GM12878 (cell line): ENCODE measurements around the gene NFIX. TPM values are rescaled to one million over a fixed set of nuclear protein-coding genes. Genes with fewer than 3 reads are reported as not detected.

Experiments
- BACH1 ChIP-seq: fragments of 450-650 bp; IDR thresholded peaks from 2 replicates; pipeline ENCODE4 v1.6.1; 2017; ENCODE audit warnings: mild to moderate bottlenecking, borderline replicate concordance
- DPF2 ChIP-seq: fragments of 450-650 bp; IDR thresholded peaks from 2 replicates; pipeline ENCODE4 v1.6.1; 2017; ENCODE audit warnings: mild to moderate bottlenecking
- FOXM1 ChIP-seq: IDR thresholded peaks from 2 replicates; pipeline ENCODE4 v1.6.1; 2012; ENCODE audit warnings: low read depth, mild to moderate bottlenecking, inconsistent platforms, low read length, moderate library complexity
- GATAD2B ChIP-seq: fragments of 450-650 bp; conservative IDR thresholded peaks from 2 replicates; pipeline ENCODE4 v1.6.1; 2017; ENCODE audit warnings: low read depth, mild to moderate bottlenecking, moderate library complexity
- HDAC2 ChIP-seq: fragments of 200-600 bp; sonication (generic); IDR thresholded peaks from 2 replicates; pipeline ENCODE4 v1.6.1; 2017
- KLF5 ChIP-seq: fragments of 450-650 bp; IDR thresholded peaks from 2 replicates; pipeline ENCODE4 v1.6.1; 2014; ENCODE audit warnings: mild to moderate bottlenecking; ENCODE audit not compliant: partially characterized antibody
- MXI1 ChIP-seq: fragments of 150-350 bp; IDR thresholded peaks from 2 replicates; pipeline ENCODE4 v1.6.1; 2011; ENCODE audit warnings: low read depth, mild to moderate bottlenecking, inconsistent platforms, low read length, improper control_type of control experiment
- NFYB ChIP-seq: IDR thresholded peaks from 2 replicates; pipeline ENCODE4 v1.6.1; 2011; ENCODE audit warnings: low read depth, mild to moderate bottlenecking, low read length, improper control_type of control experiment, moderate library complexity; ENCODE audit not compliant: insufficient read depth
- NR2C2 ChIP-seq: IDR thresholded peaks from 2 replicates; pipeline ENCODE4 v1.6.1; 2011; ENCODE audit warnings: borderline replicate concordance, low read depth; ENCODE audit not compliant: control insufficient read depth, insufficient read length
- PML ChIP-seq: IDR thresholded peaks from 2 replicates; pipeline ENCODE4 v1.6.1; 2012; ENCODE audit warnings: low read length, inconsistent platforms
- POLR2AphosphoS5 ChIP-seq: IDR thresholded peaks from 2 replicates; pipeline ENCODE4 v1.6.1; 2011; ENCODE audit warnings: mild to moderate bottlenecking, low read length, inconsistent platforms
- POU2F2 ChIP-seq: IDR thresholded peaks from 3 replicates; pipeline ENCODE4 v1.6.1; 2011; ENCODE audit warnings: low read depth, mild to moderate bottlenecking, low read length, borderline replicate concordance
- SIX5 ChIP-seq: IDR thresholded peaks from 2 replicates; pipeline ENCODE4 v1.6.1; 2011; ENCODE audit warnings: mild to moderate bottlenecking, low read depth, low read length, moderate library complexity; ENCODE audit not compliant: severe bottlenecking
- ZBTB4 ChIP-seq: fragments of 450-650 bp; formaldehyde crosslinking; IDR thresholded peaks from 2 replicates; pipeline ENCODE4 v1.4.0; 2022; ENCODE audit warnings: mild to moderate bottlenecking, moderate library complexity
- ZNF217 ChIP-seq: fragments of 450-650 bp; IDR thresholded peaks from 2 replicates; pipeline ENCODE4 v1.6.1; 2017; ENCODE audit warnings: antibody characterized with exemption, mild to moderate bottlenecking
- ZNF384 ChIP-seq: IDR thresholded peaks from 2 replicates; pipeline ENCODE4 v1.6.1; 2012; ENCODE audit warnings: low read depth, mild to moderate bottlenecking, low read length, improper control_type of control experiment, borderline replicate concordance
- polyA plus RNA-seq, 11 experiments: library from polyadenylated mRNA; depleted of rRNA in 4 of 11; unstranded in 6 of 11; stranded (reverse) in 5 of 11; fragments of >200 nt; fragmentation: Nextera tagmentation in 4 of 11; fragmentation: Illumina TruSeq in 1 of 11; extraction: Ambion mirVana in 4 of 11; extraction: Trizol in 1 of 11; gene quantifications; 1 replicate in 1 of 11; 2 replicates in 10 of 11; pipeline versions ENCODE4 v1.2.1 to v1.2.3, GENCODE V29; 2011 to 2016; ENCODE audit warnings: inconsistent platforms in 2 of 11, missing spikeins in 2 of 11, low read depth in 1 of 11
- total RNA-seq, 4 experiments: library from RNA; depleted of rRNA in 3 of 4; stranded (reverse); fragments of >200 nt in 3 of 4; fragmentation: Illumina TruSeq in 1 of 4; extraction: Trizol in 1 of 4; gene quantifications; 2 replicates each; pipeline versions ENCODE4 v1.2.1 to v1.2.3, GENCODE V29; 2013 to 2021
- TF ChIP-seq, protein P1 (sequence below): IDR thresholded peaks from 2 replicates; pipeline ENCODE4 v1.6.1; 2012; ENCODE audit warnings: low read length, inconsistent platforms
- TF ChIP-seq, protein P2 (sequence below): fragments of 450-650 bp; IDR thresholded peaks from 2 replicates; pipeline ENCODE4 v1.6.1; 2017; ENCODE audit warnings: mild to moderate bottlenecking, low read depth, inconsistent platforms; ENCODE audit not compliant: poor library complexity, severe bottlenecking
- TF ChIP-seq, protein P3 (sequence below): IDR thresholded peaks from 2 replicates; pipeline ENCODE4 v1.6.1; 2012; ENCODE audit warnings: low read depth, low read length, improper control_type of control experiment
- TF ChIP-seq, protein P4 (sequence below): fragments of 450-650 bp; IDR thresholded peaks from 2 replicates; pipeline ENCODE4 v1.6.1; 2017; ENCODE audit warnings: borderline replicate concordance

Gene NFIX
- total and polyA plus RNA-seq, 10 of the 15 experiments (the other 5 are each of a cell fraction or from before 2014, with no cell fraction given): 0.02 to 2.2 (median 0.28) TPM

DNA sequence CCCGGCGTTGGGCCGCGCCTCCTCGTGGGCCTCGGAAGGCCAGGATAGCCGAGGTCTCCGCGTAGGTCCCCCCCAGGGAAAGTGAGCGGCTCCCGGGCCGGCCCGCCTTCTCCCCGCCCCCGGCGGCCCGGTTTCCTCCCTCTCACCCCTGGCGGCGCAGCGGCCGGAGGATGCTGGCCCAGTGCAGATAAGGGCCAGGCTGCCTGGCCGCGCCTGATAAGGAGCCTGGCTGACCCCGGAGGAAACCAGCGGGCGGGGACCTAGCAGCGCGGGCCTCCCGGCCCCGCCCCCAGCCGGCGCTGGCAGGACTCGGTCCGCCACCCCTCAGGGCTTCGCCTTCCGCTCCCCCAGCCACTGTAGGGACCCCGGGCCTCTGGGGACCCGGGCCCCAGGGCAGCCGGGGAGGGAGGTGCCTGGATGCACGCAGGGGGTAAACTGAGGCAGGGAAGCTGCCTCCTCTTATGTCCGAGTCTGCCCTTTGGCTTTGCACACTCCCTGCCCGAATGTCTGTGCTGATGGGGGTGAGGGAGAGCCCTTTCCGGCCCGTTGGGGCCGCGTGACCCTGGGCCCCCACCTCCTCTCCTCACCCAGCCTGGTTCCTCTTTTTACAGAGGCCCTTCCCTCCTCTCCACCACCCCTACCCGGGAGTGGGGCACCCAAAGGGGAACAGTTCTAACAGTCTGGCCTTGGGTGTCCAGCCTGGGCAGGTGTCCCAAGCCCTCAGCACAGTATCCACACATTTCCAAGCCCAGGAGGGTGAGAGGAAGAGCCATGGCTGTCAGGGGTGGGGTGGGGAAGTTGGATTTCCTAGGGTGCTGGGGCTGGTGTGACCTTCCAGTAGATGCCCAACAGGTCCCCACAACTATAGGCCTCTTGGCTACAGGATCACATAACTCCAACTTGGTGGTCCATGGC, 107.6 kb downstream of the NFIX start, which contains the start of gene LYL1 (continued):
- TF ChIP-seq, protein P1, sequence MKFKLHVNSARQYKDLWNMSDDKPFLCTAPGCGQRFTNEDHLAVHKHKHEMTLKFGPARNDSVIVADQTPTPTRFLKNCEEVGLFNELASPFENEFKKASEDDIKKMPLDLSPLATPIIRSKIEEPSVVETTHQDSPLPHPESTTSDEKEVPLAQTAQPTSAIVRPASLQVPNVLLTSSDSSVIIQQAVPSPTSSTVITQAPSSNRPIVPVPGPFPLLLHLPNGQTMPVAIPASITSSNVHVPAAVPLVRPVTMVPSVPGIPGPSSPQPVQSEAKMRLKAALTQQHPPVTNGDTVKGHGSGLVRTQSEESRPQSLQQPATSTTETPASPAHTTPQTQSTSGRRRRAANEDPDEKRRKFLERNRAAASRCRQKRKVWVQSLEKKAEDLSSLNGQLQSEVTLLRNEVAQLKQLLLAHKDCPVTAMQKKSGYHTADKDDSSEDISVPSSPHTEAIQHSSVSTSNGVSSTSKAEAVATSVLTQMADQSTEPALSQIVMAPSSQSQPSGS: no peak
- TF ChIP-seq, protein P2, sequence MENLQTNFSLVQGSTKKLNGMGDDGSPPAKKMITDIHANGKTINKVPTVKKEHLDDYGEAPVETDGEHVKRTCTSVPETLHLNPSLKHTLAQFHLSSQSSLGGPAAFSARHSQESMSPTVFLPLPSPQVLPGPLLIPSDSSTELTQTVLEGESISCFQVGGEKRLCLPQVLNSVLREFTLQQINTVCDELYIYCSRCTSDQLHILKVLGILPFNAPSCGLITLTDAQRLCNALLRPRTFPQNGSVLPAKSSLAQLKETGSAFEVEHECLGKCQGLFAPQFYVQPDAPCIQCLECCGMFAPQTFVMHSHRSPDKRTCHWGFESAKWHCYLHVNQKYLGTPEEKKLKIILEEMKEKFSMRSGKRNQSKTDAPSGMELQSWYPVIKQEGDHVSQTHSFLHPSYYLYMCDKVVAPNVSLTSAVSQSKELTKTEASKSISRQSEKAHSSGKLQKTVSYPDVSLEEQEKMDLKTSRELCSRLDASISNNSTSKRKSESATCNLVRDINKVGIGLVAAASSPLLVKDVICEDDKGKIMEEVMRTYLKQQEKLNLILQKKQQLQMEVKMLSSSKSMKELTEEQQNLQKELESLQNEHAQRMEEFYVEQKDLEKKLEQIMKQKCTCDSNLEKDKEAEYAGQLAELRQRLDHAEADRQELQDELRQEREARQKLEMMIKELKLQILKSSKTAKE: no peak
- TF ChIP-seq ZNF384: no peak
- peak; percentile 80 for TF ChIP-seq GATAD2B
- TF ChIP-seq HDAC2: no peak
- TF ChIP-seq FOXM1: no peak
- TF ChIP-seq DPF2: peak; percentile 88
- TF ChIP-seq, protein P3, sequence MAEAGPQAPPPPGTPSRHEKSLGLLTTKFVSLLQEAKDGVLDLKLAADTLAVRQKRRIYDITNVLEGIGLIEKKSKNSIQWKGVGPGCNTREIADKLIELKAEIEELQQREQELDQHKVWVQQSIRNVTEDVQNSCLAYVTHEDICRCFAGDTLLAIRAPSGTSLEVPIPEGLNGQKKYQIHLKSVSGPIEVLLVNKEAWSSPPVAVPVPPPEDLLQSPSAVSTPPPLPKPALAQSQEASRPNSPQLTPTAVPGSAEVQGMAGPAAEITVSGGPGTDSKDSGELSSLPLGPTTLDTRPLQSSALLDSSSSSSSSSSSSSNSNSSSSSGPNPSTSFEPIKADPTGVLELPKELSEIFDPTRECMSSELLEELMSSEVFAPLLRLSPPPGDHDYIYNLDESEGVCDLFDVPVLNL: no peak
- TF ChIP-seq ZBTB4 (CRISPR knock-in tag): no peak
- no peak for TF ChIP-seq POU2F2
- no peak; the same call in 1 of the 2 replicates for TF ChIP-seq MXI1
- TF ChIP-seq, protein P4, sequence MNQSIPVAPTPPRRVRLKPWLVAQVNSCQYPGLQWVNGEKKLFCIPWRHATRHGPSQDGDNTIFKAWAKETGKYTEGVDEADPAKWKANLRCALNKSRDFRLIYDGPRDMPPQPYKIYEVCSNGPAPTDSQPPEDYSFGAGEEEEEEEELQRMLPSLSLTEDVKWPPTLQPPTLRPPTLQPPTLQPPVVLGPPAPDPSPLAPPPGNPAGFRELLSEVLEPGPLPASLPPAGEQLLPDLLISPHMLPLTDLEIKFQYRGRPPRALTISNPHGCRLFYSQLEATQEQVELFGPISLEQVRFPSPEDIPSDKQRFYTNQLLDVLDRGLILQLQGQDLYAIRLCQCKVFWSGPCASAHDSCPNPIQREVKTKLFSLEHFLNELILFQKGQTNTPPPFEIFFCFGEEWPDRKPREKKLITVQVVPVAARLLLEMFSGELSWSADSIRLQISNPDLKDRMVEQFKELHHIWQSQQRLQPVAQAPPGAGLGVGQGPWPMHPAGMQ: no peak
- TF ChIP-seq ZNF217: 0 out of 2 replicates have a peak, but pooled peaks have one; percentile 40
- TF ChIP-seq PML: no peak
- no peak for TF ChIP-seq NFYB
- no peak for TF ChIP-seq SIX5
- TF ChIP-seq BACH1: no peak; the same call in 1 of the 2 replicates
- no peak for TF ChIP-seq NR2C2
- TF ChIP-seq KLF5: no peak
- TF ChIP-seq POLR2AphosphoS5: no peak
